CD4-positive, alpha-beta T cell treated with Interleukin-15 for 1 hour (primary cell): ENCODE results near the gene NBDY.
A peak's percentile ranks its signal among the peaks of the same experiment; 100 is the strongest.
"Not testable (repeated sequence)": the region's sequence is repeated elsewhere in the genome, so short reads cannot be mapped to it uniquely, and the experiment has no call there.

Source experiments
- DNase-seq: peaks from one replicate; pipeline ENCODE4 v3.0.0-alpha.2; 2020

The NBDY gene

DNA sequence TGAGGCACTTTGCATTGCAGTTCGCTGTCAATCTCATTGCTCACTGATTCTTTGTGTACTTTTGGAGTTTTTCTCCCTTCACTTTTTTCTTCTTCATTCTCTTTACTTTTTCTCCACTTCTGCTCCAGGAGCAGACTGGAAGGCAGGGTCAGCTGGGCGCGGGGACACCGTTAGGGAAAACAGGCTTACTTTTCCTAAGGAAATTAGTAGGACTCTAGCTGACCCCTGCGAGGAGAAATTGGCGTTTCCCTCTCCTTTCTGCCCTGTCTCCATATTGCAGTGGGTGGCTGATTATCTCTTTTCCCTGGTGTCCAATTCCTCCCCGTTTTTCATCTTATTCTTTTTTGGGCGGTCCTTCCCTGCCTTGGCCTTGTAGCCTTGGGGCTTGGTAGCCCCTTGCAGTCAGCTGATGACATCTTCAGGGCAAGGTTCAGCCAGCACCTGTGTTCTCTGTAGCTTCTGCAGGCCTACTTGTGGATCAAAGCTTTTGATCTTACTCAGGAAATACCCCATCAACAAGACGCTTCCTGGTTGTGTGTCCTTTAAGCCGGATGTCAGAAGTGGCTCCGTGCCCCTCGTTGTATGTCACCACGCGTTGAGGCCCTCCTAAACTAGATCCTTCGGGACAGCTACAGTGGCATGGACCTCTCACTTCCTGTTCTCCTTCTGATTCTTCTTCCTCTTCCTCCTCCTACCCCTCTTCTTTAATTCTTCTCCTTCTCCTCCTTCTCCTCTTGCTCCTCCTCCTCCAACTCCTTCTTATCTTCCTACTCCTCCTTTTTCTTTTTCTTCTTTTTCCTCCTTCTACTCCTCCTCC is 36.1 kb downstream of the NBDY start:
- peak; percentile 42 for DNase-seq

DNA sequence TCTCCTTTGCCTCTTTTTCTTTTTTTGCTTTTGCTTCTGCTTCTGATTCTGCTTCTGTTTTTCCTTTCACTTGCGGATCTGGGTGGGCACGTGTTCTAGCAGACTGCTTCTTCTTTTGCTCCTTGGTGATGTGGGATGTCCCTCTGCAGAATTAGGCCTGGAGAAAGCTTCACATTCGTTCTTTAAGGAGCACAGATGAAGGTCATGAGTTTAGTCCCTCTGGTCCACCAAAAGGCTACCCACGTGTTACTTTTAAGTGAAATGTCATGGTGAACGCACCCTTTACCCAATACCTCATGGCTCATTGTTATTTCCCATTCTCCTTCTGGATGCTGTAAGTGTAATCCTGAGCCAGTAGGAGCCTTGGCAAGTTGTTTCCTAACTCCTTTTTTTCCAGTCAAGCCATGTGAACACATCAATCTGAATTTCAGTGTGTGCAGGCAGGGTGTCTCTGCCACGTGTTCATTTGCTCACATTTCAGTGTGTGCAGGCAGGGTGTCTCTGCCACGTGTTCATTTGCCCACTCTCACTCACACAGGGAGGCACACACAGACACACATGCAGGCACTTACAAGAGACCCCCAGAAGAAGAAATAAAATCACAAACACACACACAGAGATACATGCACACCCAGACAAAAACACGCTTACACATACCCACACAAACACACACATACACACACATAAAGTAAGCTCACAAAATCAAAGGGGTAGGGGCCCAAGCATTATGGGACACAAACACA is 36.9 kb downstream of the NBDY start:
- DNase-seq = peak; percentile 29

DNA sequence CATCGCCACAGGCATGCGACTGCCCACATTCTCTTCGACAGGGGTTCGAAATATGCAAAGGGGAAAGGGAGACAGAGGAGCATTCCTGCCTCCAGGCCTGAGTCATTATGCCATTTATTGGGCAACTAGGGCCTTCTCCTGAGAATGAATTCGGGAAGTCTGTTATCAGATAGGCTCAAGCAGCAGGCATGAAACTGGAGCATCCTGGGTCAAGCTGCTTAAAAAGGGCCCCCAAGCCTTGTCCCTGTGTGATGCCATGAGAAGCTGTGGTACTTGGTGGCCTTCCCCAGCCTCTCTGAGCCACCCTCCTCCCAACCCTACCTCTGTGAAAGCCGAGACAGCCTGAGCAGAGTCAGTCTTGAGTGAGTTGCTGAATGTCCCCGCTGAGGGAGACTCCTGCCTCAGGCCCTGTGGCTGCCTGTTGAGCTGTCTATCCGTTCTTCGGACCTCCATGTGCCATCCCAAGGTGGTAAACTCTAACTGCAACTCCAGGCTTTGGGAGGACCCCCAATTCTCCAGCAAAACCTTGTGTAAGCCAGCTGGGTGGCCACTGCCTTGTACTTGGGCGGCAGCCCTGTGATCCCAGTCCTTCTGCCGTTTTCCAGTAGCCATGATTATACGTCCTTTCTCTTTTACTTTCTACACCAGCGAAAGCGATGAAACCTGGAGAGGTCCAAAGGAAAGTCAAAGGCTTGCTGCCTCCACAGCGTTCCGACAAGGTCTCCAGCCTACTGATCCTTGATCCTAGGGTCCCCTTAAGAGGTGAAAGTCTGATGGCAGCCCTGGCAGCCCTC is 37.7 kb downstream of the NBDY start:
- DNase-seq = no peak

DNA sequence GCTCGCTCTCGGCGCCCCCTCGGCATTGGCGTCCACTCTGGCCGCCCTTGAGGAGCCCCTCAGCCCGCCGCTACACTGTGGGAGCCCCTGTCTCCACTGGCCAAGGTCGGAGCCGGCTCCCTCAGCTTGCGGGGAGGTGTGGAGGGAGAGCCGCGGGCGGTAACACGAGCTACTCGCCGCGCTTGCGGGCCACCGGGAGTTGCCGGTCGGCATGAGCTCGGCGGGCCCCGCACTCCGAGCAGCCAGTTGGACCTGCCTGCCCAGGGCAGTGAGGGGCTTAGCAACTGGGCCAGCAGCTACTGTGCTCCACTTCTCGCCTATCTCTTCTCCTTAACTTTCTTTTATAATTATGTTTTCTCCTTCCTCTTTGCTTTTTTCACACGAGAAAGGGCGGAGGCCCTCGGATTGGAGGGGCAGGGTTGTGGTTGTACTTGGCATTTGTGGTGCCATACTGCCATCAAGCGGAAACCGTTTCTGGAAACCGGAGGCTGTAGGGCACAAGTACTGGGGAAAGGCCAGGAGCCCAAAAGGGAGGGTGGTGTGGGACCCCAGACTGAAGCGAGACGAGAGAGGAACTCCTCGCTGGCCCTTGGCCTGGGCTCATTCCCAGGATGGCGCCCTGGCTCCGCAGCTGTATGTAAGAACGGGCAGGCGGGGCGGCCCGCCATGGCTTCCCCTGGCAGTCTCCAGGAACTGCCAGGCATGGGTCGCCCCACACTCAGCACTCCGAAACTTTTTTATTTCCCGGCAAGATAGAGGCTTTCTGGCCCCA is 38.5 kb downstream of the NBDY start:
- DNase-seq = peak; percentile 59

DNA sequence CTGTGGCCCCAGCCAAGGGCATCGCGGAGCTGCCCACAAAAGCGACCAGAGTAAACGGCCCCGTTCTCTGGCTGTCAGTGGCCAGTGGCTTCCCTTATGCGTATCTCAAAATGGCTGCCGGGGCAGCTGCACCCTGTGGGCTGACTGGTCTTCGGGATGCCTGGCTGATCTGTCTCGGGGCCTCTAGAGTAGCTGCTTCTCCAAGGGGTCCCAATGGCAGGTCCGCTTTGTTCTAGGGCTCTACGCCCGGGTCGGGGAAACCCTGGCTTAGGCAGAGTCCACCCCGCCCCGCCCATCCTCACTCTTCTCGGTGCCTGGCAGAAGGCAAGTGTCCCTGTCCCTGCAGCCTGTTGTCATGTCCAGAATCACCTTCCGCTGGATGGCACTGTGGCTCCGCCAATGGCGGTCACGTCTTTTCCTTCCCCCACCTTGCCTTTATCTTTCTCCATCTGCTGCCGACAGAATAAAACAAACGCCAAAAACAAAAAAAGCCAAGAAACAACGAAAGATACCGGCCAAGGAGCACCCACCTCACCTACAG is 39.1 kb downstream of the NBDY start:
- not testable (repeated sequence) for DNase-seq

DNA sequence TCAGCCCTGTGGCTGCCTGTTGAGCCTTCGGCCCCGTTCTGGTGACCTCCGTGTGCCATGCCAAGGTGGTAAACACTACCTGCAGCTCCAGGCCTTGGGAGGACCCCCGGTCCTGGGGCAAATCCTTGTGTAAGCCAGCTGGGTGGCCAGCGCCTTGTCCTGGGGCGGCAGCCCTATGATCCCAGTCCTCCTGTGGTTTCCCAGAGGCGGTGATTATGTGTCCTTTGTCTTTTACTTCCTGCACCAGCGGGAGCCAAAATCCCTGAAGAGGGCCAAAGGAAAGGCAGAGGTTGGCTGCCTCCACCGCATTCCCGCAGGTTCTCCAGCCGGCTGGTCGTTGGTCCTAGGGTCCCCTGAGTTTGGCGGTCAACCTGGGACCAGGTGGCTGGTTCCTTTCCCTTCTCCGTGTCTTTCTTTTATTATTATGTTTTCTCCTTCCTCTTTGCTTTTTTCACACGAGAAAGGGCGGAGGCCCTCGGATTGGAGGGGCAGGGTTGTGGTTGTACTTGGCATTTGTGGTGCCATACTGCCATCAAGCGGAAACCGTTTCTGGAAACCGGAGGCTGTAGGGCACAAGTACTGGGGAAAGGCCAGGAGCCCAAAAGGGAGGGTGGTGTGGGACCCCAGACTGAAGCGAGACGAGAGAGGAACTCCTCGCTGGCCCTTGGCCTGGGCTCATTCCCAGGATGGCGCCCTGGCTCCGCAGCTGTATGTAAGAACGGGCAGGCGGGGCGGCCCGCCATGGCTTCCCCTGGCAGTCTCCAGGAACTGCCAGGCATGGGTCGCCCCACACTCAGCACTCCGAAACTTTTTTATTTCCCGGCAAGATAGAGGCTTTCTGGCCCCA is 43.9 kb downstream of the NBDY start:
- DNase-seq = not testable (repeated sequence)

DNA sequence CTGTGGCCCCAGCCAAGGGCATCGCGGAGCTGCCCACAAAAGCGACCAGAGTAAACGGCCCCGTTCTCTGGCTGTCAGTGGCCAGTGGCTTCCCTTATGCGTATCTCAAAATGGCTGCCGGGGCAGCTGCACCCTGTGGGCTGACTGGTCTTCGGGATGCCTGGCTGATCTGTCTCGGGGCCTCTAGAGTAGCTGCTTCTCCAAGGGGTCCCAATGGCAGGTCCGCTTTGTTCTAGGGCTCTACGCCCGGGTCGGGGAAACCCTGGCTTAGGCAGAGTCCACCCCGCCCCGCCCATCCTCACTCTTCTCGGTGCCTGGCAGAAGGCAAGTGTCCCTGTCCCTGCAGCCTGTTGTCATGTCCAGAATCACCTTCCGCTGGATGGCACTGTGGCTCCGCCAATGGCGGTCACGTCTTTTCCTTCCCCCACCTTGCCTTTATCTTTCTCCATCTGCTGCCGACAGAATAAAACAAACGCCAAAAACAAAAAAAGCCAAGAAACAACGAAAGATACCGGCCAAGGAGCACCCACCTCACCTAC is 44.5 kb downstream of the NBDY start:
- DNase-seq = not testable (repeated sequence)

DNA sequence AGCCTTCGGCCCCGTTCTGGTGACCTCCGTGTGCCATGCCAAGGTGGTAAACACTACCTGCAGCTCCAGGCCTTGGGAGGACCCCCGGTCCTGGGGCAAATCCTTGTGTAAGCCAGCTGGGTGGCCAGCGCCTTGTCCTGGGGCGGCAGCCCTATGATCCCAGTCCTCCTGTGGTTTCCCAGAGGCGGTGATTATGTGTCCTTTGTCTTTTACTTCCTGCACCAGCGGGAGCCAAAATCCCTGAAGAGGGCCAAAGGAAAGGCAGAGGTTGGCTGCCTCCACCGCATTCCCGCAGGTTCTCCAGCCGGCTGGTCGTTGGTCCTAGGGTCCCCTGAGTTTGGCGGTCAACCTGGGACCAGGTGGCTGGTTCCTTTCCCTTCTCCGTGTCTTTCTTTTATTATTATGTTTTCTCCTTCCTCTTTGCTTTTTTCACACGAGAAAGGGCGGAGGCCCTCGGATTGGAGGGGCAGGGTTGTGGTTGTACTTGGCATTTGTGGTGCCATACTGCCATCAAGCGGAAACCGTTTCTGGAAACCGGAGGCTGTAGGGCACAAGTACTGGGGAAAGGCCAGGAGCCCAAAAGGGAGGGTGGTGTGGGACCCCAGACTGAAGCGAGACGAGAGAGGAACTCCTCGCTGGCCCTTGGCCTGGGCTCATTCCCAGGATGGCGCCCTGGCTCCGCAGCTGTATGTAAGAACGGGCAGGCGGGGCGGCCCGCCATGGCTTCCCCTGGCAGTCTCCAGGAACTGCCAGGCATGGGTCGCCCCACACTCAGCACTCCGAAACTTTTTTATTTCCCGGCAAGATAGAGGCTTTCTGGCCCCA is 49.3 kb downstream of the NBDY start:
- not testable (repeated sequence) for DNase-seq

DNA sequence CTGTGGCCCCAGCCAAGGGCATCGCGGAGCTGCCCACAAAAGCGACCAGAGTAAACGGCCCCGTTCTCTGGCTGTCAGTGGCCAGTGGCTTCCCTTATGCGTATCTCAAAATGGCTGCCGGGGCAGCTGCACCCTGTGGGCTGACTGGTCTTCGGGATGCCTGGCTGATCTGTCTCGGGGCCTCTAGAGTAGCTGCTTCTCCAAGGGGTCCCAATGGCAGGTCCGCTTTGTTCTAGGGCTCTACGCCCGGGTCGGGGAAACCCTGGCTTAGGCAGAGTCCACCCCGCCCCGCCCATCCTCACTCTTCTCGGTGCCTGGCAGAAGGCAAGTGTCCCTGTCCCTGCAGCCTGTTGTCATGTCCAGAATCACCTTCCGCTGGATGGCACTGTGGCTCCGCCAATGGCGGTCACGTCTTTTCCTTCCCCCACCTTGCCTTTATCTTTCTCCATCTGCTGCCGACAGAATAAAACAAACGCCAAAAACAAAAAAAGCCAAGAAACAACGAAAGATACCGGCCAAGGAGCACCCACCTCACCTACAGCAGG is 50.0 kb downstream of the NBDY start:
- not testable (repeated sequence) for DNase-seq

DNA sequence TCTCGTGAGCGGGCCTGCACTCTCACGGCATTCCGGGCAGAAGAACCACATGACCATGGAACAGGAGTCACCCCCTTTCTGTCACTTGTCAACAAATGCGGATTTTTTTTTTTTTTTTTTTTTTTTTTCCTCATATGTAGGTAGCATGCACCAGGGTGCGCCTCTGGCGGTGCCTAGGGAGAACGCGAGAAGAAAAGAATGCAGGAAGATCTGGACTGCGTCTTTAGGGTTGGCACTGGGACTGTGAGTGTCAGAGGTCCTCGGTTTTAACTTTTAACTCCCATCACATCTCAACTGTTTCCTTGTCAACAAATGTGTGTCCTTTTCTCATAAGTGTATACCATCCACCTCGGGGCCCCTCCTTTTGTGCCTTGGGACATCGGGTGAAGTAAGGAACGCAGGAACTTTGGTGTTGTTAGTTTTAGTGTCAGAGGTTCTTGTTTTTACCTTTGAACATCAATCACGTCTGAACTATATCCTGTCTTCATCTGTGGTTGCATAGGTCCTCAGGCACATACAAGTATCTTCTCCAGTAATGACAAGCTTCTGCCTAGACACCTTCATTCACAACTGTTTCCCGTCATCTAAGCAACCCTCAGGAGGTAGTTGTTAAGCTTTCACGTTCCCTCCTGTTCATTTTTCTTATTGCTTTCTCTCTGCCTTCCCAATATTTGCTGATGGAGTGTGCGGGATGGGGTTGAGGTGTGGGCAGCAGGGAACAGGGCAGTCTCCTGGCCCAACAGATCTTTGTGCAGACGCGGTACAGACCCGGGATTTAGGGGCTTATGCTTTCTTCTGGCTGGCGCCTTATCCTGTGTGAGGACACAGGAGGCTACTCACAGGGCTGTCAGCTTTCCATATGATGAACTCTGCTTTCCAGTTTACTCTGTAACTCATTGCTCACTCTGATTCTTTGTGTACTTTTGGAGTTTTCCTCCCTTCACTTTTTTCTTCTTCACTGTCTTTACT is 51.9 kb downstream of the NBDY start:
- DNase-seq = peak; percentile 9

DNA sequence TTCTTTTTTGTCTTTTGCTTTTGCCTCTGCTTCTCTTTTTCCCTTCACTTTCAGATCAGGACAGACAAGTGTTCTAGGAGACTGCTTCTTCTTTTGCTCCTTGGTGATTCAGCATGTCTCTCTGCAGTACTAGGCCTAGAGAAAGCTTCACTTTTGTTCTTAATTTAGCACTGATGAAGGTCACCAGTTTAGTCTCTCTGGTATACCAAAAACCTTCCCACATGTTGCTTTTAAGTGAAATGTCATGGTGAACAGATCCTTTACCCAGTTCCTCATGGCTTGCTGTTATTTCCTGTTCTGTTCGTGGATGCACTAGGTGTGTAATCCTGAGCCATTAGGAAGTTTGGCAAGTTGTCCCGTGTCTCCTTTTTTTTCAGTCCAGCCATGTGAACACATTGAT is 53.3 kb downstream of the NBDY start:
- DNase-seq = no peak

DNA sequence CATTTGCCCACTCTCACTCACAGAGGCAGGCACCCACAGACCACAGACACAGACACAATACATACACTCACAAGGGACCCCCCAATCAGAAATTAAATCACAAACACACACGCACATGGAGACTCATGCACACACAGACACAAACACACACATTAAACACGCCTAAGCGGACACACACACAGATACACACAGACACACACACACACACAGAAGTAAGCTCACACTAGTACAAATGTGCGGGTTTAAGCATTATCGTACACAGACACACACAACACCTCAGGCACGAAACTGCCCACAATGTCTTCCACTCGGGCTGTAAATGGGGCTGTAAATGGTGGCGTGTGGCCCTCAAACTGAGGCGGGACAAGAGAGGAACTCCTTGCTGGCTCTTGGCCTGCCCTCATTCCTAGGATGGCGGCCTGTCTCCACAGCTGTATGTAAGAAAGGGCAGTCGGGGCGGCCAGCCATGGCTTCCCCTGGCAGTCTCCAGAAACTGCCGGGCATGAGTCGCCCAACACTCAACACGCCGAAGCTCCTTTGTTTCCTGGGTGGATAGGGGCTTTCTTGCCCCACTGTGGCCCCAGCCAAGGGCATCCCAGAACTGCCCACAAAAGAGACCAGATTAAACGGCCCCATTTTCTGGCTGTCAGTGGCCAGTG is 53.9 kb downstream of the NBDY start:
- DNase-seq = no peak

DNA sequence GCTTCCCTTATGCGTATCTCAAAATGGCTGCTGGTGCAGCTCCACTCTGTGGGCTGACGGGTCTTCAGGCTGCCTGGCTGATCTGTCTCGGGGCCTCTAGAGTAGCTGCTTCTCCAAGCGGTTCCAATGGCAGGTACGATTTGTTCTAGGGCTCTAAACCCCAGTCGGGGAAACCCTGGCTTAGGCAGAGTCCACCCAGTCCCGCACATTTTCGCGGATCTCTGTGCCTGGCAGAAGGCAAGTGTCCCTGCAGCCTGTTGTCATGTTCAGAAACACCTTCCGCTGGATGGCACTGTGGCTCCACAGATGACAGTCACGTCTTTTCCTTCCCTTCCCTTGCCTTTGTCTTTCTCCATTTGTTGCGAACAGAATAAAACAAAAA is 54.4 kb downstream of the NBDY start:
- peak; percentile 82 for DNase-seq

DNA sequence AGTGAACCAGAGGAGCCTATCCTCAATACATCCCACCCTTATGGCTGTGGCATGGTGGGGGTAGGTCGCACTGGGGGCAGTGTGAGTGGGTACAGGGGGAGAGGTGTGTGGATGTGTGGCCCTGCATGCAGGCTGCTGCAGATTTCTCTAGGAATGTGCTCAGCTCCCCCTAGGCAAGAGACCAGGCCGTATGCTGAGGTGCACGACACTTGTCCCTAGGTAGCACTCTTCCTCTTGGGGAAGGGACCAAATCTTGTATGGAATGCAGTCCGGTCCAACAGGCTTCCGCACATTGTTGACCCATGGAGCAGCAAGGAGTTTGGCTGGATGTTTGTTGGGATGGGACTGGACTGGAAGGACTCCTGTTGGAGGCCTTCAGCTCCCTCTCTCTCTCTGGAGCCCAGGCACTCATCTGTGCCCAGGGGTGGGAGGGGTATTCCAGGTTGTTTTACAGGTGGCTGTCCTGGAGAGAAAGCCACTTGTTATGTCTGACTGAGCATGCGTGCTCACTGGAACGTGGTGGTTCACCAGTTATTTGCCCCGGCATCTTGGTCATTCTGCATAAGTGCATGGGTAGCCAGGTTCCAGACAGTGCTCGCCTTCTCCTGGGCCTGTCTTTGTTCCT is 55.1 kb downstream of the NBDY start:
- peak; percentile 16 for DNase-seq

DNA sequence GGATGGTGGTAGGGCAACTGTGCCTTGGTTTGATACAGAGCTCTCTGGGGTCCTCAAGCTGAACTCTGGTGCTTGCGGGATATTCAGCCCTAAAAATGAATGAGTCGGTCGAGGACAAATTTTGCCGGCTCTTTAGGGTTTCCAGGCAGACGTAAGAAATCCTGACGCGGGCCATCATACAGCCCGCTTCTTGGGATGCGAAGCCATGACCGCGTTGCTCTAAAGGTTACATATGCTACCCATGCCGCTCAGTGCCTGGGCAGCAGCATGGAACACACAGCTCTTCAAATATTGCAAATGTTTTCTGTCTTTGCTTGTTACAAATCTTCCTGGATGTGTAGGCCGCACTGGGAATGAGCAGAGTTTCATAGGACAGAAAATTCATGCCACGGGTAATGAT is 55.6 kb downstream of the NBDY start:
- no peak for DNase-seq

DNA sequence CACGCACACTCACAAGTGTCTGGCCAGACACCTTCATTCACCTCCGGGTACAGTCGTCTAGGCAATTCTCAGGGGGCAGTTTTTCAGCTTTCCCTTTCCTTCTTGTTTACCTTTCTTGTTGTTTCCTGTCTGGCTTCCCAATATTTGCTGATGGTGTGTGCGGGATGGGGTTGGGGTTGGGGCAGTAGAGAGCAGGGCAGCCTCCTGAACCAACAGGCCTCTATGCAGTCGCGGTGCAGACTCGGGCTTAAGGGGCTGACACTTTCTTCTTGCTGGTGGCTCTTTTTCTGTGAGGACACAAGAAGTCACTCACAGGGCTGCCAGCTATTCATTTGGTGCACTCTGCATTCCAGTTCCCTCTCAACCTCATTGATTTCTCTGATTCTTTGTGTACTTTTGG is 56.4 kb downstream of the NBDY start:
- peak; percentile 12 for DNase-seq

DNA sequence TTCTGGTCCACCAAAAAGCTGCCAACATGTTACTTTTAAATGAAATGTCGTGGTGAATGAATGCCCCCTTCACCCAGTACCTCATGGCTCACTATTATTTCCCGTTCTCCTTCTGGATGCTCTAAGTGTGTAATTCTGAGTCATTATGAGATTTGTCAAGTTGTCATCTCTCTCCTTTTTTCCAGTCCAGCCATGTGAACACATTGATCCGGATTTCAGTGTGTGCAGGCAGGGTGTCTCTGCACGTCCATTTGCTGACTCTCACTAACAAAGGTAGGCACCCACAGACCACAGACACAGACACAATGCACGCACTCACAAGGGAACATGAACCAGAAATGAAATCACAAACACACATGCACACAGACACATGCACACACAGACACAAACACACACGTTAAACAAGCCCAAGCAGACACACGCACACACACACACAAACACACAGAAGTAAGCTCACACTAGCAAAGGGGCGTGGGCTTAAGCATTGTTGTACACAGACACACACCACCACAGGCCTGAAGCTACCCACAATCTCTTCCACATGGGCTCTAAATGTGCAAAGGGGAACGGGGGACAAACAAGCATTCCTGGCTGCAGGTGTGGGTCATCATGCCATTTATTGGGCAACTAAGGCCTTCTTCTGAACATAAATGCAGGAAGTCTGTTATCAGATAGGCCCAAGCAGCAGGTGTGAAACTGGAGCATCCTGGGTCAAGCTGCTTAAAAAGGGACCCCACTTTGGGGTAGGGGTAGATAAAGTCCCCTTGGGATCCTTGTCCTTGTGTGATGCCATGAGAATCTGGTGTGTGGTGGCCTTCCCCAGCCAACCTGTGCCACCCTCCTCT is 58.1 kb downstream of the NBDY start:
- DNase-seq = no peak
